GM12878 (cell line): ENCODE data around the gene OSBPL3.

ENCODE experiments used
- EGR1 ChIP-seq, 2 experiments: IDR thresholded peaks; 1 replicate in 1 of 2; 2 replicates in 1 of 2; pipeline ENCODE4 v1.6.1; 2011 to 2012; ENCODE audit warnings: low read depth in 2 of 2, low read length in 2 of 2, borderline replicate concordance in 1 of 2, mild to moderate bottlenecking in 1 of 2, moderate library complexity in 1 of 2
- GABPA ChIP-seq: IDR thresholded peaks from 2 replicates; pipeline ENCODE4 v1.6.1; 2014; ENCODE audit warnings: antibody characterized with exemption, low read depth, mild to moderate bottlenecking, inconsistent platforms
- GATAD2B ChIP-seq: fragments of 450-650 bp; conservative IDR thresholded peaks from 2 replicates; pipeline ENCODE4 v1.6.1; 2017; ENCODE audit warnings: low read depth, mild to moderate bottlenecking, moderate library complexity
- PKNOX1 ChIP-seq: fragments of 450-650 bp; IDR thresholded peaks from 2 replicates; pipeline ENCODE4 v1.6.1; 2016; ENCODE audit warnings: mild to moderate bottlenecking
- RAD51 ChIP-seq: fragments of 450-650 bp; IDR thresholded peaks from 2 replicates; pipeline ENCODE4 v1.6.1; 2016; ENCODE audit warnings: moderate library complexity, mild to moderate bottlenecking, inconsistent platforms
- TAF1 ChIP-seq: IDR thresholded peaks from 2 replicates; pipeline ENCODE4 v1.6.1; 2011; ENCODE audit warnings: mild to moderate bottlenecking, low read depth, low read length, borderline replicate concordance

DNA sequence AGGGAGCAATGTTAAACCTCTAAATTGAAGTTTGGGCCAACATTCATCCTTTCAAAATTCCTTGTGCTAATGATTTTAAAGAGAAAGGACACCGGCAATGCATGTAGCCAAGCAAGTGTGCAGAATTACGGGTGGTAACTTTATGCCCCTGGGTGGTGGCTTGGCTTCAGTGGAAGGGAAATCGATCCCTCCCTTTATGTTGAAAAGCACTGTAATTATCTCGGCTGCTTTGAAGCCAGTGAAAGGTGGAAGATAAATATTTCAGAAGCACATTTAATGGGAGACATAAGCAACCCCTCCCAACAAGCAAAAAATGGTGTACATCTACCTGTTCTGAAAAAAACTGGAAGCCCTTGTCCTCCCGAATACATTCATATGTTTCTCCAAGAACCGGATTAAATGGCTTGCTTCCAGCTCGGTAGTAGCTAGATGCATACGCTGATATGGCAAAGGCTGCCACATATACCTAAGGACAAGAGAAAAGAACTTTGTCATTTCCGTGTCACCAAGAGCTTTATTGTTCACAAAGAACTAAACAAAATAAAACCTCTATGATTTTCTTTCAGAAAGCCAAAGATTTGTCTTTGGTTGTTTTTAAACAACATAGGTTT lies 149.4 kb downstream of the OSBPL3 start:
- no peak for TF ChIP-seq GABPA
- no peak for TF ChIP-seq PKNOX1
- TF ChIP-seq EGR1 (IDR thresholded peaks at IDR 0.05; ENCODE audit: borderline replicate concordance in 1 of 2, low read depth in 2 of 2, low read length in 2 of 2) = no peak
- no peak for TF ChIP-seq GATAD2B
- TF ChIP-seq RAD51 = no peak
- no peak for TF ChIP-seq TAF1
